ENCODE data around the gene TRIM9. TPM values are rescaled to one million over a fixed set of nuclear protein-coding genes. Genes with fewer than 3 reads are reported as not detected.

The TRIM9 gene
- total and polyA plus RNA-seq, 9 donors: 0.36 to 8.7 (median 1.7) TPM

GRCh38 chr14:50985124-50985858 is 109.6 kb downstream of the TRIM9 start:
- intact Hi-C loops (cut with DNase I): no loop called here
- TF ChIP-seq EP300 (IDR thresholded peaks at IDR 0.05) (no peak), CTCF (IDR thresholded peaks at IDR 0.05) (no peak), POLR2A (IDR thresholded peaks at IDR 0.05) (no peak)
- WGBS, 3 donors: 85 to 91% (median 86%) methylated on average over 13 of the region's 13 CpGs
- Histone ChIP-seq H3K4me1 (ENCODE audit: insufficient read depth) (no peaks in the 10 kb centered on the region), H3K4me3 (no peak overlapping the region), H3K36me3 (no peaks in the 10 kb centered on the region), H3K27me3 (no peaks in the 10 kb centered on the region), H3K27ac (no peak overlapping the region), H3K9me3 (no peaks in the 10 kb centered on the region)
- no peak for DNase-seq

- Histone ChIP-seq H3K9me3 (no peaks in the 10 kb centered on the region), H3K4me3 (no peak overlapping the region), H3K27ac (no peak overlapping the region), H3K27me3 (no peaks in the 10 kb centered on the region), H3K36me3 (no peaks in the 10 kb centered on the region), H3K4me1 (ENCODE audit: insufficient read depth) (no peaks in the 10 kb centered on the region)
- 81 to 84% (median 83%) methylated on average over 2 of the region's 2 CpGs for WGBS, 3 donors
- intact Hi-C loops (cut with DNase I): no loop called here
- DNase-seq: no peak
- no peak for TF ChIP-seq EP300 (IDR thresholded peaks at IDR 0.05)
- TF ChIP-seq POLR2A (IDR thresholded peaks at IDR 0.05): no peak
- no peak for TF ChIP-seq CTCF (IDR thresholded peaks at IDR 0.05)
These were observed 110.7 kb downstream of the TRIM9 start for GRCh38 chr14:50984036-50984710.

- 65 to 88% (median 75%) methylated on average over 5 of the region's 5 CpGs for WGBS, 3 donors
- no peaks in the 10 kb centered on the region for H3K4me1 ChIP-seq (ENCODE audit: insufficient read depth)
- intact Hi-C loops (cut with DNase I): no loop called here
These were observed 114.7 kb downstream of the TRIM9 start for GRCh38 chr14:50979941-50980850.

GRCh38 chr14:50978888-50979287 is 116.0 kb downstream of the TRIM9 start:
- no peak overlapping the region for H3K4me3 ChIP-seq
- intact Hi-C loops (cut with DNase I): no loop called here
- no peaks in the 10 kb centered on the region for H3K9me3 ChIP-seq
- H3K27ac ChIP-seq: no peak overlapping the region
- no peaks in the 10 kb centered on the region for H3K27me3 ChIP-seq
- no peaks in the 10 kb centered on the region for H3K4me1 ChIP-seq (ENCODE audit: insufficient read depth)
- DNase-seq: no peak
- TF ChIP-seq EP300 (IDR thresholded peaks at IDR 0.05): no peak
- TF ChIP-seq CTCF (IDR thresholded peaks at IDR 0.05): no peak
- TF ChIP-seq POLR2A (IDR thresholded peaks at IDR 0.05): no peak
- no peaks in the 10 kb centered on the region for H3K36me3 ChIP-seq
- 88 to 91% (median 91%) methylated on average over 4 of the region's 4 CpGs for WGBS, 3 donors

More at GRCh38 chr14:50979941-50980850, 114.7 kb downstream of the TRIM9 start:
- no peak for DNase-seq
- no peak overlapping the region for H3K4me3 ChIP-seq
- H3K27ac ChIP-seq: no peak overlapping the region
- no peaks in the 10 kb centered on the region for H3K36me3 ChIP-seq
- TF ChIP-seq EP300 (IDR thresholded peaks at IDR 0.05): no peak
- H3K9me3 ChIP-seq: no peaks in the 10 kb centered on the region
- no peaks in the 10 kb centered on the region for H3K27me3 ChIP-seq

Measured in ovary (tissue), 9 donors.